Mammary epithelial cell (primary cell): ENCODE results near the gene IFTAP.

Source experiments
- EZH2 ChIP-seq: IDR thresholded peaks from 2 replicates; pipeline ENCODE4 v1.6.1; 2012; ENCODE audit warnings: low read length, inconsistent platforms, borderline replicate concordance
- TF ChIP-seq, protein P1 (sequence below), 2 donors: IDR thresholded peaks in 1 of 2; conservative IDR thresholded peaks in 1 of 2; 2 replicates each; pipeline ENCODE4 v1.5.1; 2011 to 2012; ENCODE audit warnings: inconsistent platforms in 2 of 2, low read length in 2 of 2, mild to moderate bottlenecking in 2 of 2, control low read depth in 1 of 2, low read depth in 1 of 2; ENCODE audit not compliant: insufficient read depth in 1 of 2; ENCODE audit errors: extremely low read depth in 1 of 2

- TF ChIP-seq, protein P1, sequence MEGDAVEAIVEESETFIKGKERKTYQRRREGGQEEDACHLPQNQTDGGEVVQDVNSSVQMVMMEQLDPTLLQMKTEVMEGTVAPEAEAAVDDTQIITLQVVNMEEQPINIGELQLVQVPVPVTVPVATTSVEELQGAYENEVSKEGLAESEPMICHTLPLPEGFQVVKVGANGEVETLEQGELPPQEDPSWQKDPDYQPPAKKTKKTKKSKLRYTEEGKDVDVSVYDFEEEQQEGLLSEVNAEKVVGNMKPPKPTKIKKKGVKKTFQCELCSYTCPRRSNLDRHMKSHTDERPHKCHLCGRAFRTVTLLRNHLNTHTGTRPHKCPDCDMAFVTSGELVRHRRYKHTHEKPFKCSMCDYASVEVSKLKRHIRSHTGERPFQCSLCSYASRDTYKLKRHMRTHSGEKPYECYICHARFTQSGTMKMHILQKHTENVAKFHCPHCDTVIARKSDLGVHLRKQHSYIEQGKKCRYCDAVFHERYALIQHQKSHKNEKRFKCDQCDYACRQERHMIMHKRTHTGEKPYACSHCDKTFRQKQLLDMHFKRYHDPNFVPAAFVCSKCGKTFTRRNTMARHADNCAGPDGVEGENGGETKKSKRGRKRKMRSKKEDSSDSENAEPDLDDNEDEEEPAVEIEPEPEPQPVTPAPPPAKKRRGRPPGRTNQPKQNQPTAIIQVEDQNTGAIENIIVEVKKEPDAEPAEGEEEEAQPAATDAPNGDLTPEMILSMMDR (conservative IDR thresholded peaks at IDR 0.05 in 1 of 2, IDR thresholded peaks at IDR 0.05 in 1 of 2; ENCODE audit: extremely low read depth in 1 of 2, insufficient read depth in 1 of 2, low read depth in 1 of 2, low read length in 2 of 2): no peak
- no peak for TF ChIP-seq EZH2
Observed at GRCh38 chr11:36609383-36609782, 15.1 kb downstream of the IFTAP start.
